ENCODE data around the gene FARP1.

- TF ChIP-seq CTCF (IDR thresholded peaks at IDR 0.05) = no peak
- no peak for TF ChIP-seq TAF1 (IDR thresholded peaks at IDR 0.05; ENCODE audit: borderline replicate concordance, low read depth, low read length)
- TF ChIP-seq POLR2AphosphoS5 (IDR thresholded peaks at IDR 0.05; ENCODE audit: low read depth, low read length) = no peak
- TF ChIP-seq MAX (IDR thresholded peaks at IDR 0.05; ENCODE audit: low read depth) = no peak
- TF ChIP-seq PBX3 (IDR thresholded peaks at IDR 0.05) = no peak
- no peak for TF ChIP-seq GABPA (IDR thresholded peaks at IDR 0.05; ENCODE audit: low read depth)
- no peak for TF ChIP-seq EZH2phosphoT487 (IDR thresholded peaks at IDR 0.05; ENCODE audit: borderline replicate concordance, low read depth)
- TF ChIP-seq FOXM1 (IDR thresholded peaks at IDR 0.05; ENCODE audit: low read depth) = no peak
- TF ChIP-seq RAD21 (IDR thresholded peaks at IDR 0.05; ENCODE audit: low read length) = no peak
- no peak for TF ChIP-seq NFIC (IDR thresholded peaks at IDR 0.05; ENCODE audit: borderline replicate concordance)
- TF ChIP-seq USF1 (IDR thresholded peaks at IDR 0.05; ENCODE audit: borderline replicate concordance, low read depth) = no peak
- no peak for TF ChIP-seq ELF1 (IDR thresholded peaks at IDR 0.05)
These were observed 162.8 kb downstream of the FARP1 start for GRCh38 chr13:98305670-98306069.
